ENCODE measurements around the gene INTS7.
A peak's percentile ranks its signal among the peaks of the same experiment; 100 is the strongest.

INTS7 gene

GRCh38 chr1:211968200-211968834, 67.0 kb downstream of the INTS7 start:
- Histone ChIP-seq H3K4me2 (ENCODE audit: low read length) (no peak overlapping the region), H4K91ac (ENCODE audit: low read depth, low read length) (no peak overlapping the region), H3K9ac (ENCODE audit: low read length) (no peak overlapping the region), H3K9me3 (ENCODE audit: insufficient read depth, low read depth, low read length) (no peaks in the 10 kb centered on the region), H3K4me1 (ENCODE audit: control insufficient read depth in 1 of 2, insufficient read depth in 2 of 2, low read length in 2 of 2) (no peaks in the 10 kb centered on the region), H2AFZ (ENCODE audit: insufficient read depth, low read length, poor library complexity) (no peak overlapping the region), H2BK120ac (ENCODE audit: insufficient read depth, low read length, poor library complexity) (no peak overlapping the region), H3K14ac (ENCODE audit: low read length) (no peak overlapping the region), H3K27ac (ENCODE audit: low read depth, low read length) (no peak overlapping the region), H3K23ac (ENCODE audit: low read length) (no peak overlapping the region), H2BK5ac (ENCODE audit: low read depth, low read length, poor library complexity) (no peak overlapping the region), H2AK5ac (ENCODE audit: low read length) (no peak overlapping the region), H3K4me3 (ENCODE audit: low read depth, low read length) (no peak overlapping the region), H4K12ac (ENCODE audit: low read depth, low read length) (no peak overlapping the region), H3K79me2 (ENCODE audit: control insufficient read depth, insufficient read depth, low read length, poor library complexity) (no peaks in the 10 kb centered on the region), H3K27me3 (ENCODE audit: insufficient read depth, low read length) (no peaks in the 10 kb centered on the region), H4K8ac (ENCODE audit: low read depth, low read length) (no peak overlapping the region), H3K79me1 (ENCODE audit: low read length) (no peaks in the 10 kb centered on the region), H3K4ac (ENCODE audit: low read depth, low read length) (no peak overlapping the region), H3K36me3 (ENCODE audit: control insufficient read depth in 1 of 2, insufficient read depth in 2 of 2, low read length in 2 of 2) (peaks cover 0 to 3% of the 10 kb centered on the region in 2 experiments), H3K18ac (ENCODE audit: low read length) (no peak overlapping the region), H2BK12ac (ENCODE audit: low read length) (no peak overlapping the region)
- DNase-seq = no peak
- WGBS (ENCODE audit: extremely low coverage, insufficient coverage, insufficient read length) = no CpG with 5 or more reads among the region's 4 CpGs

DNA sequence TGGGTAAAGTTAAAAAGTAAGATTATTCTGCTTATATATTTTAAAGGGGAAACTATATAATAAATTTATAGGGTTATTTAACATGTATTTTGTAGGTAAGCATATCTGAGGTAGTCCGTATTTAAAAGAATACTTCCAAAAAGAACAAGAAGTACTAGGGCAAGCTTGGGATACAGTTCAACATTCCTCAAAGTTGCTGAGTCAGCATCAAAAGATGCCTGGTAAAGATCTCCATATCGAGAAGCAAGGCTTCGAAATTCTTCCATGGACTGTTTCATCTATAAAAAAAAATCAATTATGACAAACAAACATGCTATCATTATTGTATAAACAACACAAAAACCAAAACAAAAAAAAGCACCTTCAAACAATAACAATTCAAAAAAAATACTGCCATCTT, 67.7 kb downstream of the INTS7 start:
- Histone ChIP-seq H2BK5ac (ENCODE audit: low read depth, low read length, poor library complexity) (no peak overlapping the region), H2AK5ac (ENCODE audit: low read length) (no peak overlapping the region), H4K8ac (ENCODE audit: low read depth, low read length) (no peak overlapping the region), H3K27me3 (ENCODE audit: insufficient read depth, low read length) (no peaks in the 10 kb centered on the region), H3K4me2 (ENCODE audit: low read length) (no peak overlapping the region), H3K18ac (ENCODE audit: low read length) (no peak overlapping the region), H3K4ac (ENCODE audit: low read depth, low read length) (no peak overlapping the region), H3K79me1 (ENCODE audit: low read length) (no peaks in the 10 kb centered on the region), H4K91ac (ENCODE audit: low read depth, low read length) (no peak overlapping the region), H2BK120ac (ENCODE audit: insufficient read depth, low read length, poor library complexity) (no peak overlapping the region), H3K27ac (ENCODE audit: low read depth, low read length) (no peak overlapping the region), H3K36me3 (ENCODE audit: control insufficient read depth in 1 of 2, insufficient read depth in 2 of 2, low read length in 2 of 2) (peaks cover 0 to 2% of the 10 kb centered on the region in 2 experiments), H3K23ac (ENCODE audit: low read length) (no peak overlapping the region), H4K12ac (ENCODE audit: low read depth, low read length) (no peak overlapping the region), H2AFZ (ENCODE audit: insufficient read depth, low read length, poor library complexity) (no peak overlapping the region), H3K4me1 (ENCODE audit: control insufficient read depth in 1 of 2, insufficient read depth in 2 of 2, low read length in 2 of 2) (no peaks in the 10 kb centered on the region), H3K14ac (ENCODE audit: low read length) (no peak overlapping the region), H3K4me3 (ENCODE audit: low read depth, low read length) (no peak overlapping the region), H3K79me2 (ENCODE audit: control insufficient read depth, insufficient read depth, low read length, poor library complexity) (no peaks in the 10 kb centered on the region), H2BK12ac (ENCODE audit: low read length) (no peak overlapping the region), H3K9me3 (ENCODE audit: insufficient read depth, low read depth, low read length) (no peaks in the 10 kb centered on the region), H3K9ac (ENCODE audit: low read length) (no peak overlapping the region)
- WGBS (ENCODE audit: extremely low coverage, insufficient coverage, insufficient read length) = no CpG with 5 or more reads among the region's 3 CpGs
- no peak for DNase-seq

GRCh38 chr1:211965108-211965805, 70.1 kb downstream of the INTS7 start:
- WGBS (ENCODE audit: extremely low coverage, insufficient coverage, insufficient read length) = no CpG with 5 or more reads among the region's 8 CpGs
- H3K4me2 ChIP-seq (ENCODE audit: low read length) = no peak overlapping the region
- no peak for DNase-seq
- no peaks in the 10 kb centered on the region for H3K27me3 ChIP-seq (ENCODE audit: insufficient read depth, low read length)
- H2BK12ac ChIP-seq (ENCODE audit: low read length) = no peak overlapping the region
- H2AFZ ChIP-seq (ENCODE audit: insufficient read depth, low read length, poor library complexity) = no peak overlapping the region
- no peak overlapping the region for H4K12ac ChIP-seq (ENCODE audit: low read depth, low read length)
- H3K79me2 ChIP-seq (ENCODE audit: control insufficient read depth, insufficient read depth, low read length, poor library complexity) = no peaks in the 10 kb centered on the region
- H3K79me1 ChIP-seq (ENCODE audit: low read length) = no peaks in the 10 kb centered on the region
- H4K91ac ChIP-seq (ENCODE audit: low read depth, low read length) = no peak overlapping the region
- H3K36me3 ChIP-seq (ENCODE audit: control insufficient read depth in 1 of 2, insufficient read depth in 2 of 2, low read length in 2 of 2) = peaks cover 0 to 1% of the 10 kb centered on the region in 2 experiments
- H3K9ac ChIP-seq (ENCODE audit: low read length) = no peak overlapping the region
- no peak overlapping the region for H3K14ac ChIP-seq (ENCODE audit: low read length)
- no peak overlapping the region for H3K4me3 ChIP-seq (ENCODE audit: low read depth, low read length)
- H3K4me1 ChIP-seq (ENCODE audit: control insufficient read depth in 1 of 2, insufficient read depth in 2 of 2, low read length in 2 of 2) = no peaks in the 10 kb centered on the region
- no peak overlapping the region for H3K4ac ChIP-seq (ENCODE audit: low read depth, low read length)
- no peak overlapping the region for H2BK5ac ChIP-seq (ENCODE audit: low read depth, low read length, poor library complexity)
- no peak overlapping the region for H3K18ac ChIP-seq (ENCODE audit: low read length)
- H3K9me3 ChIP-seq (ENCODE audit: insufficient read depth, low read depth, low read length) = no peaks in the 10 kb centered on the region
- no peak overlapping the region for H3K27ac ChIP-seq (ENCODE audit: low read depth, low read length)
- no peak overlapping the region for H4K8ac ChIP-seq (ENCODE audit: low read depth, low read length)
- H2AK5ac ChIP-seq (ENCODE audit: low read length) = no peak overlapping the region
- no peak overlapping the region for H3K23ac ChIP-seq (ENCODE audit: low read length)
- no peak overlapping the region for H2BK120ac ChIP-seq (ENCODE audit: insufficient read depth, low read length, poor library complexity)

DNA sequence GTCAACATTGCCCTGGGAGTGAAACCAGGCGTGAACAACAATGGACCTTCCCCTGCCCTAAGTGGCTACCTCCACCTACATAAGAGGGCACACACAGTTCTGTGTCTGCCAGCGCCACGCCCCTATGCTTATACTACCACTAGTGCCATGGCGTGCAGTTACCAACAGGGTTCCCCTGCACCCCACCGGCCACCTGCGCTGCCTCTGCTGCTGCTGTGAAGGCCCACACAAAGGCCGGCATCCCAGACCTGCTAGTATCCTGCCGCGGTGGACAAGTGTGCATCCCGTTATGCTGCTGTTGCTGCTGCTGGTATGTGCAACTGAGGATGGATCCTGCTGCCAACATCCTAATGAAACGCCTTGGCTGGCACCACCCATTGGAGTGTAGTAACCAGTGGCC, 75.7 kb downstream of the INTS7 start:
- no peak overlapping the region for H4K8ac ChIP-seq (ENCODE audit: low read depth, low read length)
- H3K79me1 ChIP-seq (ENCODE audit: low read length) = no peaks in the 10 kb centered on the region
- H3K23ac ChIP-seq (ENCODE audit: low read length) = peak overlapping the region; percentile 30
- no peak overlapping the region for H2BK120ac ChIP-seq (ENCODE audit: insufficient read depth, low read length, poor library complexity)
- no peak overlapping the region for H4K91ac ChIP-seq (ENCODE audit: low read depth, low read length)
- H3K36me3 ChIP-seq (ENCODE audit: control insufficient read depth in 1 of 2, insufficient read depth in 2 of 2, low read length in 2 of 2) = peaks cover 6 to 9% of the 10 kb centered on the region in 2 experiments
- no peak overlapping the region for H2AK5ac ChIP-seq (ENCODE audit: low read length)
- H2BK12ac ChIP-seq (ENCODE audit: low read length) = no peak overlapping the region
- no peak overlapping the region for H3K9ac ChIP-seq (ENCODE audit: low read length)
- H3K79me2 ChIP-seq (ENCODE audit: control insufficient read depth, insufficient read depth, low read length, poor library complexity) = no peaks in the 10 kb centered on the region
- no CpG with 5 or more reads among the region's 11 CpGs for WGBS (ENCODE audit: extremely low coverage, insufficient coverage, insufficient read length)
- no peak overlapping the region for H4K12ac ChIP-seq (ENCODE audit: low read depth, low read length)
- H3K14ac ChIP-seq (ENCODE audit: low read length) = no peak overlapping the region
- H2AFZ ChIP-seq (ENCODE audit: insufficient read depth, low read length, poor library complexity) = no peak overlapping the region
- peaks cover 6% of the 10 kb centered on the region for H3K9me3 ChIP-seq (ENCODE audit: insufficient read depth, low read depth, low read length)
- no peaks in the 10 kb centered on the region for H3K4me1 ChIP-seq (ENCODE audit: control insufficient read depth in 1 of 2, insufficient read depth in 2 of 2, low read length in 2 of 2)
- no peak overlapping the region for H3K4ac ChIP-seq (ENCODE audit: low read depth, low read length)
- no peak overlapping the region for H3K4me3 ChIP-seq (ENCODE audit: low read depth, low read length)
- no peak overlapping the region for H2BK5ac ChIP-seq (ENCODE audit: low read depth, low read length, poor library complexity)
- no peak overlapping the region for H3K27ac ChIP-seq (ENCODE audit: low read depth, low read length)
- no peak overlapping the region for H3K18ac ChIP-seq (ENCODE audit: low read length)
- H3K27me3 ChIP-seq (ENCODE audit: insufficient read depth, low read length) = no peaks in the 10 kb centered on the region
- no peak overlapping the region for H3K4me2 ChIP-seq (ENCODE audit: low read length)
- DNase-seq = no peak

Data from trophoblast cell (in vitro differentiated cells and primary cell).